GM12878 (cell line): ENCODE data around the gene CRB3.

Experiments used
- POLR2A ChIP-seq: IDR thresholded peaks from 2 replicates; pipeline ENCODE4 v1.6.1; 2011; ENCODE audit warnings: low read depth, mild to moderate bottlenecking, low read length
- YY1 ChIP-seq: IDR thresholded peaks from 2 replicates; pipeline ENCODE4 v1.6.1; 2011; ENCODE audit warnings: low read depth, mild to moderate bottlenecking, low read length

DNA sequence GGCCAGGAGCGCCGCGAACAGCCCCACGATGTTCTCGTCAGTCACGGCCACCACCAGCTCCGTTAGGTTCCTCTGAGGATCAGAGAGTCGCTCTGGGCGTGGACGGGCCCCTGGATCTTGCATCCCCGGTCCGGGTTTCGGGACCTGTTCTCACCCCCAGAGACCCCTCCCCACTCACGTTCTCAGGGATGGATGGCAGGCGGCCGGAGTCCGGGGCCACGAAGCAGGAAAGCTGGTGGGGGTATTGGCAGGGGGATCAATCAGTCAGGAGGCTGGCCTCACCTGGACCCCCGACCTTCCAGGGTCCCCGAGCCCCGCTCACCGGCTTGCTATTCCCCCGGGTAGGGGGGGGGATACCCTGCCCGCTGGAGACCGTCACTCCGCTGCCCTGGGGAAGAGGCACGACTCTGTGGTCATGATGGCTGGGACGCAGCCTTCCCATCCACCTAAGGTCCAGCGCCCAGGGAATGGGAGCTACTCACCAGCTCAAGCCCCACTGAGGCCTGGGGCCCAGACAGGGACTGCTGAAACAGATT lies 12.9 kb downstream of the CRB3 start:
- no peak for TF ChIP-seq YY1
- TF ChIP-seq POLR2A, result no peak
